Measurements from ENCODE around the gene PAPSS2. TPM values are rescaled to one million over a fixed set of nuclear protein-coding genes. Genes with fewer than 3 reads are reported as not detected.

Gene PAPSS2
- total RNA-seq, 1 donor from 2014 or later, result 8.9 TPM

- Histone ChIP-seq H3K4me1 (ENCODE audit: control insufficient read depth in 3 of 3, insufficient read depth in 3 of 3, low read length in 3 of 3) (no peaks in the 10 kb centered on the region), H3K9me3 (ENCODE audit: control insufficient read depth in 3 of 3, low read length in 3 of 3) (no peaks in the 10 kb centered on the region), H3K9ac (ENCODE audit: low read depth in 1 of 3, low read length in 3 of 3) (no peak overlapping the region), H3K27me3 (ENCODE audit: control insufficient read depth in 3 of 3, insufficient read depth in 3 of 3, low read length in 3 of 3) (no peaks in the 10 kb centered on the region), H3K27ac (ENCODE audit: low read depth, low read length) (no peak overlapping the region), H3K36me3 (ENCODE audit: control insufficient read depth in 3 of 3, insufficient read depth in 3 of 3, low read length in 3 of 3) (no peaks in the 10 kb centered on the region), H3K4me3 (ENCODE audit: low read length in 3 of 3) (no peak overlapping the region)
Measured at GRCh38 chr10:87684001-87684638, 24.4 kb downstream of the PAPSS2 start.

- H3K4me1 ChIP-seq (ENCODE audit: control insufficient read depth in 3 of 3, insufficient read depth in 3 of 3, low read length in 3 of 3), result no peaks in the 10 kb centered on the region
- no peaks in the 10 kb centered on the region for H3K27me3 ChIP-seq (ENCODE audit: control insufficient read depth in 3 of 3, insufficient read depth in 3 of 3, low read length in 3 of 3)
- H3K9me3 ChIP-seq (ENCODE audit: control insufficient read depth in 3 of 3, low read length in 3 of 3), result no peaks in the 10 kb centered on the region
- H3K27ac ChIP-seq (ENCODE audit: low read depth, low read length), result no peak overlapping the region
- no peak overlapping the region for H3K4me3 ChIP-seq (ENCODE audit: low read length in 3 of 3)
- H3K9ac ChIP-seq (ENCODE audit: low read depth in 1 of 3, low read length in 3 of 3), result no peak overlapping the region
- no peaks in the 10 kb centered on the region for H3K36me3 ChIP-seq (ENCODE audit: control insufficient read depth in 3 of 3, insufficient read depth in 3 of 3, low read length in 3 of 3)
Measured at GRCh38 chr10:87685832-87686574, 26.3 kb downstream of the PAPSS2 start.

DNA sequence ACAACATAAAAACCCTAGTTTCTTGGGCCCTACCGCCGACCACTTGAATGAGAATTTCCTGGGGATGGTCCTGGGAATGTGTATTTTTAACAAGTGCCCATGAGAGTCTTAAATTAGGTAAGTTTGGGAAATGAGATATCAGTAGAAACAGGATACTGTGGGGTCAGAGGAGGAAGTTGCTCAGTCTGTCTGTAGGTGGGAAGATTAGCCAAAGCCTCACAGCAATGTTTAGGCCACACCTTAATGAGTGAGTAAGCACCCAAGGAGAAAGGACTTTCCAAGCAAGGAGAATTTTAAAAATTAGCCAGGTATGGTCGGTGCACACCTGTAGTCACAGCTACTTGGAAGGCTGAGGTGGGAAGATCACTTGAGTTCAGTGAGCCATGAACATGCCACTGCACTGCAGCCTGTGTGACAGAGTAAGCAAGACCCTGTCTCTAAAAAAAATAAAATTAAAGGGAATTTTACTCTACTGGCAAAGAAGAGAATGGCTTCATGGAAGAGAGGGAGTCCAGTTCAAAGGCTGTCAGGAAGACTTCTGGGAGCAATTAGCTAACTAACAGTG lies 31.9 kb downstream of the PAPSS2 start:
- Histone ChIP-seq H3K27me3 (ENCODE audit: control insufficient read depth in 3 of 3, insufficient read depth in 3 of 3, low read length in 3 of 3) (no peaks in the 10 kb centered on the region), H3K9ac (ENCODE audit: low read depth in 1 of 3, low read length in 3 of 3) (no peak overlapping the region), H3K9me3 (ENCODE audit: control insufficient read depth in 3 of 3, low read length in 3 of 3) (no peaks in the 10 kb centered on the region), H3K36me3 (ENCODE audit: control insufficient read depth in 3 of 3, insufficient read depth in 3 of 3, low read length in 3 of 3) (no peaks in the 10 kb centered on the region), H3K4me3 (ENCODE audit: low read length in 3 of 3) (no peak overlapping the region), H3K4me1 (ENCODE audit: control insufficient read depth in 3 of 3, insufficient read depth in 3 of 3, low read length in 3 of 3) (no peaks in the 10 kb centered on the region), H3K27ac (ENCODE audit: low read depth, low read length) (no peak overlapping the region)

DNA sequence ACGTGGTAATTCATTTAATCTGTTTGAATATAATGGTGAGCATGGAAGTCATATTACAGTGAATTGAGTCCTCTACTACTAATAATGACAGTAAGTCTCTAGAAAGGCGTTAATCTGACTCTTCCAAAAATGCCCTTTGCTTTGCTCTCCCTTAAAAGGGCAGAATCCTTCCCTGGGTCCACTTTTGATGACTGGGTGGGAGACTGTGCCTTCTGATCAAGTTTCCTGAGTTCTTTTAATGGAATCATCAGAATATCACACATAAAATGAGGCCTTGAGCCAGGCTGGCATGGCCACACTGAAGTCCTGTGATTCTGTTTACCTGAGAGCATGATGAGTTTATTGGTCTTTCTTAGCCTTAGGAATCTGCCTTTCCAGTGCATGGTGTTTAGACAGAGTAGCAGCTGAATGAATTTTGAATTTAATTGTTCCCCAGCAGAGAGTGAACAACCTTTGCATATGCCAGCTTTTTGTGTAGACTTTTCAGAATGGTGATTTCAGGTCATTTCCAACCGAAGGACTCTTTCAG lies 33.3 kb downstream of the PAPSS2 start:
- no peak overlapping the region for H3K4me3 ChIP-seq (ENCODE audit: low read length in 3 of 3)
- no peaks in the 10 kb centered on the region for H3K27me3 ChIP-seq (ENCODE audit: control insufficient read depth in 3 of 3, insufficient read depth in 3 of 3, low read length in 3 of 3)
- no peaks in the 10 kb centered on the region for H3K36me3 ChIP-seq (ENCODE audit: control insufficient read depth in 3 of 3, insufficient read depth in 3 of 3, low read length in 3 of 3)
- H3K9me3 ChIP-seq (ENCODE audit: control insufficient read depth in 3 of 3, low read length in 3 of 3), result no peaks in the 10 kb centered on the region
- H3K4me1 ChIP-seq (ENCODE audit: control insufficient read depth in 3 of 3, insufficient read depth in 3 of 3, low read length in 3 of 3), result no peaks in the 10 kb centered on the region
- no peak overlapping the region for H3K9ac ChIP-seq (ENCODE audit: low read depth in 1 of 3, low read length in 3 of 3)
- H3K27ac ChIP-seq (ENCODE audit: low read depth, low read length), result no peak overlapping the region

GRCh38 chr10:87694011-87694794 lies 34.5 kb downstream of the PAPSS2 start:
- Histone ChIP-seq H3K9me3 (ENCODE audit: control insufficient read depth in 3 of 3, low read length in 3 of 3) (no peaks in the 10 kb centered on the region), H3K27me3 (ENCODE audit: control insufficient read depth in 3 of 3, insufficient read depth in 3 of 3, low read length in 3 of 3) (no peaks in the 10 kb centered on the region), H3K4me3 (ENCODE audit: low read length in 3 of 3) (no peak overlapping the region), H3K36me3 (ENCODE audit: control insufficient read depth in 3 of 3, insufficient read depth in 3 of 3, low read length in 3 of 3) (no peaks in the 10 kb centered on the region), H3K4me1 (ENCODE audit: control insufficient read depth in 3 of 3, insufficient read depth in 3 of 3, low read length in 3 of 3) (no peaks in the 10 kb centered on the region), H3K9ac (ENCODE audit: low read depth in 1 of 3, low read length in 3 of 3) (no peak overlapping the region), H3K27ac (ENCODE audit: low read depth, low read length) (no peak overlapping the region)

GRCh38 chr10:87695074-87695473 lies 35.4 kb downstream of the PAPSS2 start:
- no peaks in the 10 kb centered on the region for H3K4me1 ChIP-seq (ENCODE audit: control insufficient read depth in 3 of 3, insufficient read depth in 3 of 3, low read length in 3 of 3)
- no peak overlapping the region for H3K4me3 ChIP-seq (ENCODE audit: low read length in 3 of 3)
- H3K36me3 ChIP-seq (ENCODE audit: control insufficient read depth in 3 of 3, insufficient read depth in 3 of 3, low read length in 3 of 3), result no peaks in the 10 kb centered on the region
- H3K9ac ChIP-seq (ENCODE audit: low read depth in 1 of 3, low read length in 3 of 3), result no peak overlapping the region
- H3K27ac ChIP-seq (ENCODE audit: low read depth, low read length), result no peak overlapping the region
- no peaks in the 10 kb centered on the region for H3K9me3 ChIP-seq (ENCODE audit: control insufficient read depth in 3 of 3, low read length in 3 of 3)
- no peaks in the 10 kb centered on the region for H3K27me3 ChIP-seq (ENCODE audit: control insufficient read depth in 3 of 3, insufficient read depth in 3 of 3, low read length in 3 of 3)

- Histone ChIP-seq H3K4me1 (ENCODE audit: control insufficient read depth in 3 of 3, insufficient read depth in 3 of 3, low read length in 3 of 3) (no peaks in the 10 kb centered on the region), H3K9me3 (ENCODE audit: control insufficient read depth in 3 of 3, low read length in 3 of 3) (no peaks in the 10 kb centered on the region), H3K4me3 (ENCODE audit: low read length in 3 of 3) (no peak overlapping the region), H3K9ac (ENCODE audit: low read depth in 1 of 3, low read length in 3 of 3) (no peak overlapping the region), H3K36me3 (ENCODE audit: control insufficient read depth in 3 of 3, insufficient read depth in 3 of 3, low read length in 3 of 3) (no peaks in the 10 kb centered on the region), H3K27ac (ENCODE audit: low read depth, low read length) (no peak overlapping the region), H3K27me3 (ENCODE audit: control insufficient read depth in 3 of 3, insufficient read depth in 3 of 3, low read length in 3 of 3) (no peaks in the 10 kb centered on the region)
Measured at GRCh38 chr10:87696922-87697745, 37.5 kb downstream of the PAPSS2 start.

- Histone ChIP-seq H3K4me1 (ENCODE audit: control insufficient read depth in 3 of 3, insufficient read depth in 3 of 3, low read length in 3 of 3) (no peaks in the 10 kb centered on the region), H3K9ac (ENCODE audit: low read depth in 1 of 3, low read length in 3 of 3) (no peak overlapping the region), H3K9me3 (ENCODE audit: control insufficient read depth in 3 of 3, low read length in 3 of 3) (no peaks in the 10 kb centered on the region), H3K4me3 (ENCODE audit: low read length in 3 of 3) (no peak overlapping the region), H3K27ac (ENCODE audit: low read depth, low read length) (no peak overlapping the region), H3K36me3 (ENCODE audit: control insufficient read depth in 3 of 3, insufficient read depth in 3 of 3, low read length in 3 of 3) (no peaks in the 10 kb centered on the region), H3K27me3 (ENCODE audit: control insufficient read depth in 3 of 3, insufficient read depth in 3 of 3, low read length in 3 of 3) (no peaks in the 10 kb centered on the region)
Measured at GRCh38 chr10:87700031-87700796, 40.5 kb downstream of the PAPSS2 start.

Data from skeletal muscle tissue (tissue), 4 donors.